Superior temporal gyrus (tissue), 1 donor: ENCODE data around the gene ALOX15B.

Experiments used
- DNase-seq: peaks from one replicate; pipeline ENCODE4 v3.0.0-alpha.2; 2016; ENCODE audit errors: extremely low spot score

Gene ALOX15B

DNA sequence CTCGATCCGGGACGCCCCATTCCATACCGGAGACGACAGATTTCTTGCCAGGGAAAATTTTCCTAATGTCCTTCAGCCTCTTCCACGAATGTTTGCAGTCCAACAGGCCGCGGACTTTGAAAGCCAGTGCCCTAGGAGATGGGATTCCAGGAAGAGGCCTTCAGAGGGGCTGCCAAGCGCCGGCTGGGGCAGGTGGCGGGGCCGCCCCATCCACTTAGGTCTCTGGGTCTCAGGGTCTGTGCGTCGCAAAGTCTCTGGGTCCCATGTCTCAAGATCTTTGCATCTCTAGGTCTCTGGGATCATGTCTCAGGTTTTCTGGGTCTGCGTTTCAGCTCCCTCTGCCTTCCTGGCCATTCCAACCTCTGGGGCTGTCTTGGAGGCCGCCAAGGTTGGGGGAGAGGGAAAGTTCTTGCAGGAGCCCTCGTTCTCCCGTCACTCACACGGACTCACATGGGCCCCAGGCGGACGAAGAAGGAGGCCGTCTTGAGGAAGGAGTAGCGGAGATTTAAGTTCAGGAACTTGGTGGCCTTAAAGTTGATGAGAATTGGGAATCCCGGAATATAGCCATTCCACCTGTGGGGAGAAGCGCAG, 41.4 kb downstream of the ALOX15B start:
- DNase-seq: no peak

DNA sequence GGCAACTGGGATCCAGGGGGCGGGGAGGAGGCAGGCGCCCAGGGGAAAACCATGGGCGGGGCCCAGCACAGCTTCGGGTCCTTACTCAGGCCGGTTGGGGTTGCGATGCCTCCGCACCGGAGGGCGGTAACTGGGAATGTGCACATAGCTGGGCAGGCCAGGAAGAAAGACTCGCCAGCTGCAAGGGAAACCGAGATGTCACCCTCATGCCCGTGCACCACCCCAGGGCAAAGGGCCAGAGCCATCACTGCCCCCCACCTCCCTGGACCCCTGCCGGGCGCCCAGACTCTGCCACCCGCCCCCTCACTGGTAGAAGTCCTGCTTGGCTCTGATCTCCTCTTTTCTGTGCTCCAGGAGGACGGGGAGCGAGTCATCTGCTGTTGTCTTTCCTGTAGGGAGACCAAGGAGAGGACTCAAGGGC, 42.0 kb downstream of the ALOX15B start:
- no peak for DNase-seq

- DNase-seq: no peak
These were observed 43.0 kb downstream of the ALOX15B start for GRCh38 chr17:8081876-8082275.

DNA sequence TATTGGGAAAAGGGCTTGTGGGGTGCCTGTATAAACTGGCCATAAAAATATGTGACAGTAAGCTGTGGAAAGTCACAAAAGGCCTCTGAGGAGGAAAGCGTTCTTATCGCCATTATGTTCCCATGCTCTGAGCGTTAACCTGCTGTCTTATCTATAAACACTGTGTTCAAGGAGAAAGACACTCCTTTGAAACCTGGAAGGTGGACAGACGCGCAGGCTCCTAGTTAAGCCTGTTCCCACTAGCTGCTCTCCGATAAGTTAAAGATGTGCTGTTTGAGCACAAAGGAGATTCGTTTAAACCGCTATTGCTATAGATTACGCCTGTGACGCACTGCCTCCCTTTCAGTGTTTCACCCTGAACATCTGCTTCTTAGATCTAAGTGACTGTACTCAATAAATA, 43.4 kb downstream of the ALOX15B start:
- DNase-seq: no peak

DNA sequence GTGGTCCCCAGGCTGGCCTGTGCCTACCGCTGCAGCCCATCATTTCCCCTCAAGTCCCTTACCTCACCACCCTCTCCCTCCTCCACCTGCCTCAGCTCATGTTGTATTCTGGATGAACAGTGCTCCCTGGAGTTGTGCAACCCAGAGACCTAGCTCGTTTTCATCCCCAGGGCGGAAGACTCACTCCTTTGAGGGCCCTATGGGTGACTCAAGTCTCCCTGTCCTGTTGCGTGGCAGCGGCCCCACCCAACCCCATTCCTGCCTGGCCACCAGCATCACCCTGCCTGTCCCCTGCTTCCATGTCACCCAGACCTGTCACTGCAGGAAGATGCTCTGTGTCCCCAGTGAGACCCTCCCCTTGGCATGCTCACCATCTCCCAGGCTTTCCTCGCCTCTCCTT, 45.4 kb downstream of the ALOX15B start:
- DNase-seq: no peak

- no peak for DNase-seq
These were observed 48.5 kb downstream of the ALOX15B start, which contains the start of gene ALOX12B for GRCh38 chr17:8087075-8087951. TSS of gene ALOX12B (minus strand) at chr17:8087716. CDS start at chr17:8087442, 274 bp downstream.

DNA sequence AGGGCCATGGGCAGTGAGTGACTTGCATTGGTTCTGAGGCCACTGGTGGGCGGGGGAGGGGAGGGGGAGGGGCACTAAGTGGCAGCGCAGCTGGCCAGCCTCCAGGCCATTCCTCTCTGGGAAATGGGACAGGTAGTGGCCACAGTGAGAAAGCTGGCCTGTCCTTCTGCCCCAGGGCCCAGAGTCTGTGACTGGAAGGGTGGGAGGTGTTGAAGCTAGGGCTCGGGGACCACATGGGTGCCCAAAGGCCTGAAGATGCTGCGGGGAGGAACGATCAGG, 49.0 kb downstream of the ALOX15B start:
- DNase-seq: no peak

GRCh38 chr17:8089728-8090127, 50.9 kb downstream of the ALOX15B start:
- DNase-seq: no peak

GRCh38 chr17:8091033-8091687, 52.3 kb downstream of the ALOX15B start:
- no peak for DNase-seq

GRCh38 chr17:8095361-8095760, 56.5 kb downstream of the ALOX15B start:
- DNase-seq: no peak

DNA sequence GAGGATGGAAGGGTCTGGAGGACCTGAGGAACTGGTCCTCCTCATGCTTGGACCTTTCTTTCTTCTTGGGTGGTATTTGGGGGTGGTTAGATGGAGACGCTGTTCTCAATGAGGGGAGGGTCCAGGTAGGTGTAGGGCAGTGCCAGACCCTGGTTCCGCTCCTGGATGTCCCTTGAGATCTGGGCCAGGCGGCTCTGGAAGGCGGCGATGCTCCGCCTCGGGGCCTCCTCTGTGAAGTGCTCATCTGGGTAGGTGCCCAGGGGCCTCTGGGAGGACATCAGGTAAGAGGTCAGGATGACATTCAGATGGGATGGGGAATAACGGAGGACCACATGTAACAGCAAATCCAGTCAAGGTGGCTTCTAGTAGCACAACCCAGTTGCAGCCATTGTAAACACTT, 57.7 kb downstream of the ALOX15B start:
- no peak for DNase-seq
